ENCODE measurements around the gene UNC80. TPM values are rescaled to one million over a fixed set of nuclear protein-coding genes. Genes with fewer than 3 reads are reported as not detected.

UNC80 gene
- total and polyA plus RNA-seq, 2 of the 4 experiments (the other 2 are of a cell fraction): not detected

DNA sequence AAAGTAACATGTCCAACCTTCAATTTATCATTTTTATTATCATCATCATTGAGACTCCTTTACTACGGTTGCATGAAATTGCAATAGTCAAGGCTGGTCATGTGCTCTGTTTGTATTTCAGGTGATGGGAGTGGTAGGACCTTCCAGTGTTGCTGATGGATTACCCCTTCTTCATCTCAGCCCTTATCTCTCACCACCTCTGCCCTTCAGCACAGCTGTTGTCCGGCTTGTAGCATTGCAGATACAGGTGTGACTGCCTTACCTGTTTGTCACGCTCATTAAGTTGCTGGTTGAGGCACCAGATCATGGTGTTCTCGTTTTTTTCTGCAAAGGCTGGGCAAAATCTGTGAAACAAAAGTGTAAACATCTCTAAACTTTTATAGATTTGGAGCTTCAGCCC is 199.1 kb downstream of the UNC80 start:
- no peak for ATAC-seq (ENCODE audit: low read depth)
- H3K36me3 ChIP-seq (ENCODE audit: control insufficient read depth, insufficient read depth, low read length): no peaks in the 10 kb centered on the region
- no TSS peak for BruUV-seq (replicated peaks)

More for the DNA sequence above, 199.1 kb downstream of the UNC80 start:
- H3K23ac ChIP-seq (ENCODE audit: low read depth, low read length): no peak overlapping the region
- no peaks in the 10 kb centered on the region; the same call in 1 of the 2 replicates for H3K27me3 ChIP-seq (ENCODE audit: control insufficient read depth, insufficient read depth, low read length)
- no peak for DNase-seq
- H2BK15ac ChIP-seq (ENCODE audit: low read depth, low read length): no peak overlapping the region
- in situ Hi-C loops (cut with MboI; ENCODE audit: low sequenced_read_pairs): loop anchor here (10.0 to 25.0 kb wide), 3 partner anchors 424 to 1583 kb away; no protein-coding TSS in a partner anchor
- 17% methylated on average over 2 of the region's 4 CpGs; no CpG with 5 or more reads in 1 of the 2 experiments for WGBS, 2 experiments (ENCODE audit: extremely low coverage in 2 of 2, insufficient read length in 1 of 2)
- TF ChIP-seq BHLHE40 (IDR thresholded peaks at IDR 0.05; ENCODE audit: low read depth, low read length) (no peak), RFX5 (IDR thresholded peaks at IDR 0.05; ENCODE audit: low read depth, low read length) (no peak), MAFK (IDR thresholded peaks at IDR 0.05; ENCODE audit: low read depth, low read length) (no peak), CEBPB (IDR thresholded peaks at IDR 0.05; ENCODE audit: low read depth, low read length) (no peak), USF2 (IDR thresholded peaks at IDR 0.05; ENCODE audit: low read depth, low read length) (no peak), NFE2L2 (IDR thresholded peaks at IDR 0.05; ENCODE audit: low read depth, low read length) (no peak), SMC3 (IDR thresholded peaks at IDR 0.05; ENCODE audit: low read depth, low read length) (no peak), ELK1 (IDR thresholded peaks at IDR 0.05; ENCODE audit: borderline replicate concordance, low read depth, low read length) (no peak), FOS (IDR thresholded peaks at IDR 0.05; ENCODE audit: low read depth, low read length) (no peak), POLR2A (IDR thresholded peaks at IDR 0.05; ENCODE audit: low read depth, low read length) (no peak), MXI1 (IDR thresholded peaks at IDR 0.05; ENCODE audit: borderline replicate concordance, low read depth, low read length) (no peak)
- TF ChIP-seq, protein P1, sequence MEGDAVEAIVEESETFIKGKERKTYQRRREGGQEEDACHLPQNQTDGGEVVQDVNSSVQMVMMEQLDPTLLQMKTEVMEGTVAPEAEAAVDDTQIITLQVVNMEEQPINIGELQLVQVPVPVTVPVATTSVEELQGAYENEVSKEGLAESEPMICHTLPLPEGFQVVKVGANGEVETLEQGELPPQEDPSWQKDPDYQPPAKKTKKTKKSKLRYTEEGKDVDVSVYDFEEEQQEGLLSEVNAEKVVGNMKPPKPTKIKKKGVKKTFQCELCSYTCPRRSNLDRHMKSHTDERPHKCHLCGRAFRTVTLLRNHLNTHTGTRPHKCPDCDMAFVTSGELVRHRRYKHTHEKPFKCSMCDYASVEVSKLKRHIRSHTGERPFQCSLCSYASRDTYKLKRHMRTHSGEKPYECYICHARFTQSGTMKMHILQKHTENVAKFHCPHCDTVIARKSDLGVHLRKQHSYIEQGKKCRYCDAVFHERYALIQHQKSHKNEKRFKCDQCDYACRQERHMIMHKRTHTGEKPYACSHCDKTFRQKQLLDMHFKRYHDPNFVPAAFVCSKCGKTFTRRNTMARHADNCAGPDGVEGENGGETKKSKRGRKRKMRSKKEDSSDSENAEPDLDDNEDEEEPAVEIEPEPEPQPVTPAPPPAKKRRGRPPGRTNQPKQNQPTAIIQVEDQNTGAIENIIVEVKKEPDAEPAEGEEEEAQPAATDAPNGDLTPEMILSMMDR (conservative IDR thresholded peaks at IDR 0.05; ENCODE audit: low read depth, low read length): no peak
- no peaks in the 10 kb centered on the region for H3K4me1 ChIP-seq (ENCODE audit: control insufficient read depth, insufficient read depth, low read length)
- no peak overlapping the region for H3K4me2 ChIP-seq (ENCODE audit: low read depth, low read length)
- no peak overlapping the region for H3K56ac ChIP-seq (ENCODE audit: extremely low read depth, insufficient read depth, low read length)
- H3K79me1 ChIP-seq (ENCODE audit: low read depth in 1 of 2, low read length in 2 of 2): no peaks in the 10 kb centered on the region
- no peak overlapping the region for H3K14ac ChIP-seq (replicated peaks; ENCODE audit: low read depth, low read length)
- H2BK20ac ChIP-seq (ENCODE audit: low read depth, low read length): no peak overlapping the region
- H3K4ac ChIP-seq (ENCODE audit: low read depth, low read length): no peak overlapping the region
- H4K5ac ChIP-seq (ENCODE audit: low read depth, low read length): no peak overlapping the region
- H3K18ac ChIP-seq (ENCODE audit: low read depth, low read length): no peak overlapping the region
- ChIA-PET CTCF (no interaction called here), POLR2A (ENCODE audit: unreplicated experiment) (no interaction called here)
- no peak overlapping the region for H2BK120ac ChIP-seq (ENCODE audit: low read depth, low read length)
- no peaks in the 10 kb centered on the region for H3K9me3 ChIP-seq (ENCODE audit: control insufficient read depth, insufficient read depth, low read length)
- intact Hi-C loops (cut with micrococcal nuclease): no loop called here
- no peaks in the 10 kb centered on the region for H4K20me1 ChIP-seq (ENCODE audit: insufficient read depth, low read length)
- H2AK5ac ChIP-seq (ENCODE audit: low read depth, low read length): no peak overlapping the region
- dilution Hi-C loops (cut with HindIII; ENCODE audit: low sequenced_read_pairs, unreplicated experiment): no loop called here
- H2BK5ac ChIP-seq (ENCODE audit: low read depth, low read length, poor library complexity, severe bottlenecking): no peak overlapping the region
- no peak overlapping the region for H3K27ac ChIP-seq (ENCODE audit: insufficient read depth, low read length)
- H2AFZ ChIP-seq (replicated peaks; ENCODE audit: low read length, poor library complexity): no peak overlapping the region
- no peak overlapping the region for H3K9ac ChIP-seq (ENCODE audit: low read depth, low read length)
- no peak overlapping the region for H4K91ac ChIP-seq (ENCODE audit: insufficient read depth, low read depth, low read length)
- H3K9me1 ChIP-seq (ENCODE audit: insufficient read depth, low read length): no peaks in the 10 kb centered on the region
- H4K8ac ChIP-seq (ENCODE audit: low read depth in 2 of 2, low read length in 2 of 2): no peak overlapping the region
- H2AK9ac ChIP-seq (replicated peaks; ENCODE audit: low read depth, low read length, poor library complexity): no peak overlapping the region
- H3K4me3 ChIP-seq (ENCODE audit: insufficient read depth, low read depth, low read length): no peak overlapping the region

Measured in IMR-90 (cell line).